HG03442 (cell line): ENCODE measurements around the gene RAP1GAP.

Experiments
- ATAC-seq: cut with Tn5 transposase; IDR thresholded peaks from one replicate; pipeline ENCODE4 v1.9.1; 2021; ENCODE audit warnings: mild to moderate bottlenecking, moderate library complexity; ENCODE audit not compliant: unreplicated experiment

The RAP1GAP gene

DNA sequence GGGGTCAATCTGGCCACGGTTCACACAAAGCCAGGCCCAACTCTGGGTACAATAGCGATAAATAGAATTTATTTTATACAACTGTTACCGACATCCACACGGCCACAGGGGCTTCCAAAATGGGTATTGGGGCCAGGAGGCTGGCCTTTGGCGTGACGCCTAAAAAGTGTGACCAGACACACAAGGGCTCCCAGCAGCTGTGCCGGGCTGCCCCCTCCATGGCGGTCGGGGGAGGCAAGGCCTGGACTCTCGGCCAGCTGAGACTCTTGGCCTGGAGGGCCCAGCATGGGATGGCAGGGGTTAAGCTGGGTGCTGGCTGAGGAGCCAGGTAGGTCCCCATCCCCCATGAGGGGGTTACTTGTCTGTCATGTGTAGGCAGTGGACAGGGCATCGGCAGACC lies 73.0 kb downstream of the RAP1GAP start:
- ATAC-seq: no peak

DNA sequence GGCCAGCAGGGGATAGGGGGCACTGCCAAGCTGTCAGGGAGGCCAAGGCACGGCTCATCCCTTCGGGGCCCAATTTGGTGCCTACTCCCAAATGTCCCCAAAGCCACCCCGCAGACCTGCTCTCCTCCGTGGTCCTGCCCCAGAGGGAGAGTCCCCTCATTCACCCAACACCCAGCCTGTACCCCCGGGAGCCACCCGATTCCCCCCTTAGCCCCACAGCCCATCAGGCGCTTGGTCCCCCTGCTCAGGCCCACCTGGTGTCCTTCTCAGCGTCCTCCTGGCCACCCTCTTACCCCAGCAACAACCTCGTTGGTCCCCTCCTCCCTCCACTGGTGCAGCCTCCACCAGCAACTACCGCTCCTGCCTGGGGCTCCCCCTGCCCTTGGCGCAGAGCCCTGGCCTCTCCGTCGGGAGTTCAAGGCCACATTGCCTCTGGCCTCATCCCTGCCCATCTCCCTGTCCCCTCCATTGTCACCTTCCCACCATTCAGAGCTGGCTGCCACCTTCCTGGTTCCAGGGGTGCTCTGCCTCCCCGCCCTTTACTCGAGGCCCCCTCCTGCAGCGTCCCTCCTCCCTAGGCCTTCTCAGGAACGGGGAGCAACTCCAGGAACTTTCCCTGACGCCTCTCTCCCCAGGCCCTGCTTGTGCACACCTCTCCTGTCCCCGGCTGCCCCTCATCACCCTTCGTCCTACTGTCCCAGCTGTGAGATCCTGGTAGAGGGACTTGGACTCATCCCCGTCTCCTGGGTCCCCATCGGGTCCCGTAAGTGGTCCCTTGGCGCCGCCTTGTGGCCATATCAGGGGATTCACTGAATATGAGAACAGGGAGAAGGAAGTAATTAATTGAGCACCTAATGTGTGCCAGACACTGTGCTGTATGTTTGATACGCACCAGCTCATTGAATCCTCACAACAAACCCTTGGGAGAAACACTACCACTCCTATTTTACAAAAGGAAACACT lies 73.9 kb downstream of the RAP1GAP start:
- ATAC-seq: no peak

DNA sequence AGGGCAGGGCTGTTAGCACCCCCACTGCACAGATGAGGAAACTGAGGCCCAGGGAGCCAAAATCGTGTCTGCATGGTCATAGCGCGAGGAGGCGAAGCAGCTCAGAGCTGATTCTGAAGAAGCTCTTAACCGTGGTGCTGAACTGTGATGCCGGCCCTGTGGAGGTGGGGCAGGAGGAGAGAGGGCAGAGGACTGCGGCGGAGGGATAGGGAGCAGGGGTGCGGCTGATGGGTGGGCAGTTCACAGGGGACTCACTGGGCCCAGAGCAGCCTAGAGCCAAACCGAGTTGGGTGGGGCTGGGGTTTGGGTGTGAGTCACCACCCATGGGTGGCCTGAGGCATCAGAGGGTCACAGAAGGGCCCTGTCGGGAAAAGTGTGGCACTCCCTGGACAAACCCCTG lies 74.7 kb downstream of the RAP1GAP start:
- no peak for ATAC-seq

DNA sequence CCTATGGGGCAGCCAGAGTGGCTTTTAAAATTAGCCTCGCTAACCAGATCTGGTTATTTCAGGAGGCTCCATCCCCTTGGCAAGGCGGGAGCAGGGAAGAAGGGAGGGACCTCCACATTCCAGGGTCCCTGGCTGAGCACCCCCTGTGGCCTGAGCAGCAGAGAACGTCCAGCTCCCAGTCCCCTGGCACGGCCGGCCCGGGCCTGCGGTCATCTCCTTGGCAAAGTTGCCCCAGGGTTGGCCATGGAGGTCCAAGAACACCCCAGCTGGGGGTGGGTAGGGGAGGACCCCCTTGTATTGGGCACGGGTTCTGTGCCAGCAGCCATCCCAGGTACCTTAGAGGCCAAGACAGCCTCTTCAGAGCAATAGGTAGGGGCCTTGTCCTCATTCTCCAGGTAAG lies 75.9 kb downstream of the RAP1GAP start:
- ATAC-seq: no peak

DNA sequence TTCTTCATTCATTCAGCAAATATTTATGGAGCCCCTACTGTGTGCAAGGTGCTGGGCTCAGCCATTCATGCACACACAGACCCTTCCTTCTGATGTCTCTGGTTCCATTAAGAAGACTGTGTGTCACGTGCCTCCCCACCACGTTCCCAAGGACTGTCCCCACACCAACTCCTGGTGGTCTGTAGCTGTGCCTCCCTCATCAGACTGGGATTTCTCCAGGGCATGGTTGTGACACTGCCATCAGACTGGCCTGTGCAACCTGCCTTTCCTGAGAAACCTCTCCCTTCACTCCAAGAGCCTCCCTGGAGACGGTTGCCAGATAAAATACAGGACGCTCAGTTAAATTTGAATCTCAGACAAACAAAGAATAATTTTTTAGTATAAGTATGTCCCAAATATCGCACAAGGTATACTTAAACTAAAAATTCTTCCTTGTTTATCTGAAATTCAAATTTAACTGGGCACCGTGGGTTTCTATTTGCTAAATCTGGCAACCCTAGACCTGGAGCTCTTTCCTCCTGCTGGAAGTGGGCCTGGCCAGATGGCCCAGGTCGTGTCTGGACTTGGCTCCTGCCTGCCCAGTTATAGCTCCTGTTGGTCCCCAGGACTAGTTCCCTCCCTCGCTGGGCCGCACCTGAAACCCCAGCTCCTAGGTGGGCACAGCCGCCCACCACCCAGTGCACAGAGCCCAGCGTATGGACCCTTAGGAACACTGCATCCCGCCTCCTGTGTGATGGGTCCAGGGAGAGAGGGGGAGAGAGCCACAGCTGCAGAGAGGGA lies 76.9 kb downstream of the RAP1GAP start:
- no peak for ATAC-seq

DNA sequence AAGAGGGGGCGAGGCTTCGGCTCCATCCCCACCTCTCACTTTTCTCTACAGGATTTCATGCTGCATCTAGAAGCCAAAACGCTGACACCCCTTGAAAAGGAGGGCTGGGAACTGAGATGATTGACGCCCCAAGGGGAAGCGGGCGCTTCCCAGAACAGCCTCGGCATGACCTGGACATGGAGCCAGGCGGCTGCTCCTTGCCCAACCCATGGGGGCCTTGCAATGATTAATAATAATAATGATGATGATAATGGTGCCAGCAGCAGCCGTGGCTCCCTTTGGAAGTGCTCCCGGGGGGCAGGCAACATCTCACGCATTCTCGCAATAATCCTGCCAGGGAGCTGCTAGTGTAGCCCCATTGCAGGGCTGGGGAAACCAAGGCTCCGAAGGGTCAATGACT lies 78.2 kb downstream of the RAP1GAP start:
- ATAC-seq: no peak

DNA sequence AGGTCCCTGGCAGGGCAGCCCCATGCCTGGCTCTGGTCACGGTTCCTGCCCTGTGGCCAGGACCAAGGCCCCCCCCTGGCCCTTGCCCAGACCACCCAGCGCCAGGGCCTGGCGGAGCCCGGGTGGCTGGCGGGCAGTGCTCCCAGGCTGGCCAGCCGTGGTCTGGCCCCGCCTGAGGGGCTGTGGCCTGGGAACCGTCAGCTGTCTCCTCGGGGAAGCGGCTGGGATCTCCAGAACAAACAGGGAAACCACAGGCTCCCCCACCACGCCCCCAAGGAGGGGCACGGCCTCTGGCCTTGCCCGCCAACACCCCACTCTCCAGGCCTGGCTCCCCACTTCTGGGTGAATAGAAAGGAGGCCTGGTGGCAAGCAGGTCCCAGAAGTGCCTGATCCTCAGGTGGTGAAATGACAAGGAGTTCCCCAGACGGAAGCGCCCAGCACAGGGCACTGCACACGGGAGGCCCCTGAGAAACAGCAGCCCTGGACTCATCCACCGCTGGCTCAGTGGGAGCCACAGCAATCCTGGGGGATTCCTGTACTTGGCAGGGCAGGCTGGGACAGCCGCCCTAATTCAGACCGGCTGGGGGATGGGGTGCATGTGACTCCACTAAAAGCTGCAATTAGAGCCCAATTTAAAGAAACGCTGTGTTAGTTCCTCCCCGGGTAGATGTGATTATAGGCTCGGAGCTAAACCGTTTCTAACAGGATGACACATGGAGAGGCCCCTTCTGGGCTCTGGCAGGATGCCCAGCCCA lies 78.9 kb downstream of the RAP1GAP start:
- no peak for ATAC-seq

DNA sequence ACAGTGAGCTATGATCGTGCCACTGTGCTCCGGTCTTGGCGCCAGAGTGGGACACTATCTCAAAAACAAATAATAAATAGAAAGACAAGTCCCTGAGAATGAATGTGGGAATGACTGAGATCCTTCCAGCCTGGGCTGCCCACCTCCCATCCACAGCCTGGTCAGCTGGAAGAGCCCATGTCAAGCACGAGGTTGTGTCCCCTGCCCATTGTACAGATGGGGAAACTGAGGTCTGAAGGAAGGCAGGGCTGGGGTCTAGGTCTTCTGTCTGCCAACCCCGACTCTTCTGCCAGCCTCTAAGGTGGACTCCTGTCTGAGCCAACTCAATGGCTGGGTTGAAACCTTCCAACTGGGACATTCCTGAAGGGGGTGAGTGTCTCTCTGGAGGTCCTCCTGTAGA lies 79.5 kb downstream of the RAP1GAP start:
- no peak for ATAC-seq

DNA sequence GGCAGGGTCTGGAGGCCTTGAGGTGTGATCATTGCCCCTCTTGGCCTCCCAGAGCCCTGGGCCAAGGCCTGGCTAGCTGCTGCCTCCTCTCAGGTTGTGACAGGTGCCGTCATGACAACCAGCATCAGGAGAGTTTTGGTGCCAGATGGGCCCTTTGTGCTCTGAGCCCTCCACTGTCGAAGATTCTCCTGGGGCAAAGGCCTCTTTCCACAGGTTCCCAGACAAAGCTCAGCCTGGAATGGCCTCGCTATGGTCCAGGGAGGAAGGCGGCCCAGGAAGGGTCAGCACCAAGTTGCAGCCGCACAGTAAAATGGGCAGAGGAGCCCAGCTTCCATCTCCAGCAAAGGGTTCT lies 81.6 kb downstream of the RAP1GAP start:
- ATAC-seq: no peak

DNA sequence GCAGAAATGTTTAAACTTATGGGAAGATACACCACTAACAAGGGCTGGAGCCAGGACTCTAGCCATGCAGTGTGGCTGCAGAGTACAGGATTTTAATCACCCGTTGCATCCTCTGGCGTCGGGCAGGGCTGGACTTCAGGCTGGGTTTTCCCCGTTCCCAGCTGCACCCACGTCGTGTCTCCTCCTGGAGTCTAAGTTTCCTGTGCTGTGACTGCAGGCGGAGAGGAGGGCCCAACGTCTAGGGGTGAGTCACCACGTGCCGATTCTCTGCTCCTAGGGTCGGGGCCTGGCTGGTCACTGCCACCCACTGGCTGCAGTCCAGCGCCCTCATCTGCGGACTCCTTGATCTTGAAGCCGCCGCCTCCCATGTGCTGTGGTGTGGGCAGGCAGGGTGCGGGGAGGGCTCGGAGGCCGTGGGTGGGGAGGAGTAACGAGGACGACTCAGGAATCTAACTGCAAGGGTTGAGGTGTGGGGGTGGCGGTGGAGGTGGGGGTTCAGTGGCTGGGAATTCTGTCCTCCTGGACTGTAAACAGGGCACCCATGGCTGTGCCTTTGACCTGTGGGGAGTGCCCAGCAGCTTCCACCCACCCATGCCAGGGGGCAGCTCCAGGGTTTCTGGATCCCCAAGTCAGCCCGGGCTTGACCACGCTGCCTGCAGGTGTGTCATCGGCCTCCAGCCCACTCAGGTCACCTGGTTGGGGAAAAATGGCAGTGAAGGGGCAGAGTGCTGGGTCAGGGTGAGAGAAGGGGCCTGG lies 82.1 kb downstream of the RAP1GAP start:
- ATAC-seq: no peak

DNA sequence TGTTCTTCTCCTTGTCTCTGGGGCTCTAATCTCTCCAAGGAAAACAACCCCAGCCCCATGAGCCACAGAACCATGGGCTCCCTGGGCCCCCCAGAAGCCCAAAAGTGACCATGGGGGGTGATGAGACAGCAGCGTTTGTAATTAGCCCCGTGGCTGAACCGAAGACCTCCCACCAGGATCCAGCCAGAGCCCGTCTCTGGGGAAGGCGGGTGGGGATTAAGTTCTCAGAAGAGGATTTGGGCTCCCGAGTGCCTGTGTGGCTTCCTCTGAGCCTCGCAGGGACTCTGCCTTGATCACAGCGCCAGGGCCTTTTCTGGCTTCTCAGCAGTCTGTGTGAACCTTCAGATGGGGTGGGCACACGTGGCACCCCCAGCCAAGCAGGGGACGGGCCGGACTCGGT lies 82.9 kb downstream of the RAP1GAP start:
- ATAC-seq: no peak

DNA sequence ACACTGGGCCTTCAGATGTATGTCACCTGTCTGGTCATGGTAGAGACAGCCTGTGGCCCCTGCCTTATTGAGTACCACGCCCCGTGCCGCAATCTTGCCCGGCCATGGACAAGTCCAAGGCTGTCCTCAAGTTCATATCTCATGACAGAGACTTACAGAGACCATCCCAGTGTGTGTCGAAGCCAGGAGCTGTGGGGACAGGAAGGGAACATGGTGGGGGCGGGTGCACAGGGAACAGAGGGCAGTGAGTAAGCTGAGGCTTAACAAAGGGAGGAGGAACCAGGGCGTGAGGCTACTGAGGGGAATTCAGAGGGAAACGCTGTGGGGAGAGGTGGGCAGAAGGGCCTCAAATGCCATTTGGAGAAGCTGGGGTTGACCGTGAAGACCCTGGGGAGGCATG lies 84.1 kb downstream of the RAP1GAP start:
- ATAC-seq: no peak

DNA sequence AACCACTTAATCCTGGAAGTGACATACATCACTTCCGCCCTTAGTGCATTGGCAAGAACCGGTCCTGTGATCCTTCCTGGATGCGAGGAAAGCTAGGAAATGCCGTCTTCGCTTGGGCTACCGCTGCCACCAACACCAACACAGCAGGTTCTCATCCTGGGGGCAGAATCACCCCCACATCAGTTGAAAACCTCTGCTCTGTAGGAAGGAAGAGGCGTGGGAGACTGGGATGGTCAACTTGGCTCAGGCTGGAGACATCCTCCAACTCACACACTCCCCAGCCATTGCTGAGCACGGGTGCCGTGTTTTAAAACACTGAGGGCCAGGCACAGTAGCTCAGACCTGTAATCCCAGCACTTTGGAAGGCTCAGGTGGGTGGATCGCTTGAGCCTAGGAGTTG lies 85.1 kb downstream of the RAP1GAP start:
- ATAC-seq: no peak

DNA sequence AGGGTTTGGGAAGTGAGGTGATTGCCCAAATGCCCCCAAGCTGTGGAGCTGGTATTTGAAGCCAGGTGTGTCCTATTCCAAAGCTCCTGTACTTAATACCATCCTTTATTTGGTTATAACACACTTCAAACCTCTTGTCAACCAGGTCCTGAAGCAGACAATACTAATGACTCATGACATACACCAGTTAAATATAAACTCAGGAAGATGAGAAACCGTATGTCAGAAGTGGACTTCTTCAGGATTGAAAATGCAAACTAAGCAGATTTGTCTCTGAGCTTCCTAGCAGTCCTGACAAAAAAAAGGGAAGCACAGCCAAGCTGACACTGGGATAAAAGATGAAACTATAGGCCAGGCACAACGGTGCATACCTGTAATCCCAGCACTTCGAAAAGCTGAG lies 89.4 kb downstream of the RAP1GAP start:
- ATAC-seq: no peak

DNA sequence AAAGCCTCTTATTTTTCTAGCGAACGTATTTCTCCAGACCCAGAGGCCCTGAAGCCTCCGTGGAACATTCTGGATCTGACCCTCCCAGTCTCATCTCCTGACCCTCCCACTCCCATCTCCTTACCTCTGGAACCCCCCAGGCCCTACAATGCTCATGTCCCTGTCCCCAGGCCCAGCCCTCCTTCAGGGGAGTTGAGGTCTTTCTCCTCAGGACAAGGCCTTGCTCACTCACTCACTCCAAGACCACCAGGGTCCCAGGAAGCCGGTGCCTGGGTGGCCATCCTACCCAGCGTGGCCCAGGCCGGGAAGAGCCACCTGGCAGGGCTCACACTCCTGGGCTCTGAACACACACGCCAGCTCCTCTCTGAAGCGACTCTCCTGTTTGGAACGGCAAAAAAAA lies 91.2 kb downstream of the RAP1GAP start:
- no peak for ATAC-seq

DNA sequence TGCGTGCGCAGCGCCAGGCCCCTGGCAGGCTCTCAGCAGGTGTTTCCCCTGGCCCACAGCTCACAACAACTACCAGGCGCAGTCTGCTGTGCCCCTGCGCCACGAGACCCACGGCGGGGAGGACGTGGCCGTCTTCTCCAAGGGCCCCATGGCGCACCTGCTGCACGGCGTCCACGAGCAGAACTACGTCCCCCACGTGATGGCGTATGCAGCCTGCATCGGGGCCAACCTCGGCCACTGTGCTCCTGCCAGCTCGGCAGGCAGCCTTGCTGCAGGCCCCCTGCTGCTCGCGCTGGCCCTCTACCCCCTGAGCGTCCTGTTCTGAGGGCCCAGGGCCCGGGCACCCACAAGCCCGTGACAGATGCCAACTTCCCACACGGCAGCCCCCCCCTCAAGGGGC lies 91.8 kb downstream of the RAP1GAP start:
- ATAC-seq: no peak

DNA sequence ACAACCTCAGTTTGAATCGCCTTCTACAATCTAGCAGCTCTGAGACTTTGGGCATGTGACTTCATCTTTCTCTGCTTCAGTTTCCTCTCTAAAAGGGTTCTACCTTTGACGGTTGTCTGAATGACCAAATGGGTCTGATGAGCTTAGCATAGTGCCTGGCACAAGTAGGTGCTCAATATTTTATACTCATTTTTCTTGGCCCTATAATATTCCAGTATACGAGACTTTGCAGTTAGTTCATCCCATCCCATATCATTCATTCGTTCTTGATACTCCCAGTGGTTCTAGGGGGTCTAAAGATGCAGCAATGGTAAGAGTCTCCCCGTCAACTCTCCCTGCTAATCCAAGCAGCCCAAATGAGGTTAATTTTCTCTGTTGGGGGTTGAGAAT lies 92.4 kb downstream of the RAP1GAP start:
- no peak for ATAC-seq

DNA sequence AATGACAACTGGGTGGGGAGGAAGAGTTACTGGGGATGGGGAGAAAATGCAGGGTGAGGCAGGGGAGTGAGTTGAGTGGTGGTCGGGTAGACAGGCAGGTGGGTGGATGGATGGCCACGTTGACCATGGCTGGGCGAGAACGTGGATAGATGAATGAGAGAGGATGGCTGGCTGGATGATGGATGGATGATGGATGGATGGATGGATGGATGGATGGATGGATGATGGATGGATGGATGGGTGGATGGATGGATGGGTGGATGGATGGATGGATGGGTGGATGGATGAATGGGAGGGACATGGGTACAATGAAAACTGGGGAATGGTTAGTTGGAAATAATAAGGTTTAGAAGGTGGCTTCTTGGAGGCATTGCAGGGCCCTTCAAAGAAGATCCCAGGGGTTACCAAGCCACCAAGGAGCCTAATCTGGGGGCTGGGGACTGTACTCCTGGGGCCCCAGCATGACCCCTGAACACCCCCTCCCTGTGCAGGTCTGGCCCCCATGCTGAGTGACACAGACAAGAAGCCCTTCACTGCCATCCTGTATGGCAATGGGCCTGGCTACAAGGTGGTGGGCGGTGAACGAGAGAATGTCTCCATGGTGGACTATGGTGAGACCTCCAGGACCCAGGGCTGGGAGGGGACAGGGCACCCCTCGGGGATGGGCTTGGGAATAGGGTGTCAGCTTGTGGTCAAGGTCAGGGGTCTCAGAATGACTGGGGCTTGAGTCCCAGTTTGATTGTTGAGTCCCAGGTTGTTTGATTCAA lies 92.9 kb downstream of the RAP1GAP start:
- ATAC-seq: no peak

DNA sequence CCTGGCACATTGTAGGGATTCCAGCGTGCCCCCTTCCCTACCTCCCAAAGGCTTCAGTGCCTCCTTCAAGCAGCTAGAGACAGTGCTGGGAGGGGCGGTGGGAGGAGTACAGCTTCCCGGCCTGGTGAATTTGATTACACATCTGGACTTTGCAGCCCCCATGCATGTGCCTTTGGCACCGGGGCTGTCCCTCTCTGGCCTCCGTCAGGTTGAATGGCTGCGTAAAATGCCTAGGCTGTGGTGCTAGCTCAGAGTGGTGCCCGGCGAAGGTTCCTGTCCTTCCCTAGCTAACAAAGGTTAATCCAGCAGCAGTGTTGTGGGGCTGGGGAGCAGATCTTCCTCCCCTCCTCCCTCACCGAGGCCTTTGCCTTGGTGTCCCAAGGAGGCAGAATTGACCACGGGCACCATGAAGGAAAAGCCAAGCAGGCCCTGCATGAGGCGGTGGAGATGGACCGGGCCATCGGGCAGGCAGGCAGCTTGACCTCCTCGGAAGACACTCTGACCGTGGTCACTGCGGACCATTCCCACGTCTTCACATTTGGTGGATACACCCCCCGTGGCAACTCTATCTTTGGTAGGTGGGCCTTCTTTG lies 93.7 kb downstream of the RAP1GAP start:
- ATAC-seq: no peak
